HepG2 (cell line): ENCODE measurements around the gene CTNND2. TPM values are rescaled to one million over a fixed set of nuclear protein-coding genes. Genes with fewer than 3 reads are reported as not detected.

Experiments used
- ATAC-seq: fragments of 200-7000 bp; cut with Tn5 transposase; 3 replicates; pipeline ENCODE4 v1.9.1; 2020; ENCODE audit warnings: mild to moderate bottlenecking, moderate library complexity
- BruUV-seq: library from RNA; stranded (reverse); fragments of 400-500 nt; replicated peaks from 2 replicates; lab custom pipeline; 2021; lab: Mats Ljungman, UMichigan
- CTCF ChIA-PET: fragments of 300-600 bp; formaldehyde crosslinking; extraction: SDS; loops from one replicate; lab custom pipeline; 2021; ENCODE audit warnings: low total read pairs, inconsistent platforms, low intra/inter-chr PET ratio; lab: Yijun Ruan, JAX
- POLR2A ChIA-PET: fragments of 350-600 bp; sonication (Branson Sonifier 250); formaldehyde crosslinking; loops from one replicate; lab custom pipeline; 2020; ENCODE audit warnings: antibody characterized with exemption, inconsistent platforms; lab: Yijun Ruan, JAX
- DNase-seq: peaks from one replicate; pipeline ENCODE4 v3.0.0-alpha.2; 2015; ENCODE audit warnings: low spot score
- FAIRE-seq: peaks from 3 replicates; lab custom pipeline; 2011; peaks lifted over from hg19 to GRCh38; lab: Jason Lieb, UNC
- H2AFZ ChIP-seq: one replicate; pipeline ENCODE4 v1.6.1; 2011; ENCODE audit warnings: low read length, inconsistent platforms
- H3K27ac ChIP-seq: fragments of 300-600 bp; 3 replicates; pipeline ENCODE4 v1.8.0; 2011; ENCODE audit warnings: mixed run types, mild to moderate bottlenecking, mixed read lengths, low read length, inconsistent platforms; ENCODE audit not compliant: insufficient read depth; ENCODE audit errors: extremely low read length
- H3K27me3 ChIP-seq, 2 experiments: fragments of 200-600 bp in 1 of 2; 2 replicates in 1 of 2; 3 replicates in 1 of 2; pipeline versions ENCODE4 v1.6.0 to v1.8.0; 2011; ENCODE audit warnings: low read length in 2 of 2, mild to moderate bottlenecking in 2 of 2, moderate library complexity in 2 of 2, inconsistent platforms in 1 of 2; ENCODE audit not compliant: insufficient read depth in 2 of 2, control insufficient read depth in 1 of 2
- H3K36me3 ChIP-seq, 2 experiments: fragments of 200-600 bp in 1 of 2; replicated peaks in 1 of 2; 2 replicates in 1 of 2; 3 replicates in 1 of 2; pipeline versions ENCODE4 v1.5.1 to v1.8.0; 2011; ENCODE audit warnings: low read length in 2 of 2, inconsistent platforms in 1 of 2; ENCODE audit not compliant: insufficient read depth in 2 of 2, control insufficient read depth in 1 of 2
- H3K4me1 ChIP-seq: 2 replicates; pipeline ENCODE4 v1.5.1; 2012; ENCODE audit warnings: low read length, inconsistent platforms; ENCODE audit not compliant: insufficient read depth
- H3K4me2 ChIP-seq: 2 replicates; pipeline ENCODE4 v1.6.0; 2011; ENCODE audit warnings: low read depth, low read length, inconsistent platforms
- H3K4me3 ChIP-seq, 3 experiments: fragments of 200-600 bp in 1 of 3; sonication (generic), shearing (Covaris generic) in 1 of 3; replicated peaks in 1 of 3; 2 replicates each; pipeline ENCODE4 v1.5.1; 2011 to 2016; ENCODE audit warnings: low read length in 3 of 3, inconsistent platforms in 2 of 3, low read depth in 2 of 3, mild to moderate bottlenecking in 2 of 3, control low read depth in 1 of 3, mixed read lengths in 1 of 3; ENCODE audit not compliant: insufficient read depth in 1 of 3
- H3K79me2 ChIP-seq: one replicate; pipeline ENCODE4 v1.6.1; 2011; ENCODE audit warnings: low read length, inconsistent platforms; ENCODE audit not compliant: insufficient read depth
- H3K9ac ChIP-seq: 2 replicates; pipeline ENCODE4 v1.6.0; 2011; ENCODE audit warnings: mild to moderate bottlenecking, low read depth, low read length, inconsistent platforms; ENCODE audit not compliant: insufficient read depth
- H3K9me3 ChIP-seq: 2 replicates; pipeline ENCODE4 v1.5.1; 2012; ENCODE audit warnings: mild to moderate bottlenecking, low read length
- H4K20me1 ChIP-seq: 2 replicates; pipeline ENCODE4 v1.6.0; 2011; ENCODE audit warnings: inconsistent platforms, mild to moderate bottlenecking, low read length, moderate library complexity; ENCODE audit not compliant: insufficient read depth
- AHR ChIP-seq: IDR thresholded peaks from 2 replicates; pipeline ENCODE4 v1.6.1; 2018; ENCODE audit warnings: missing genetic modification reagents, missing compliant biosample characterization
- HOXA5 ChIP-seq: sonication (generic); formaldehyde crosslinking; IDR thresholded peaks from 2 replicates; pipeline ENCODE4 v1.4.0; 2020; ENCODE audit warnings: missing genetic modification reagents
- TAF1 ChIP-seq: sonication (generic); formaldehyde crosslinking; IDR thresholded peaks from 2 replicates; pipeline ENCODE4 v1.4.0; 2020; ENCODE audit warnings: missing genetic modification reagents
- TFDP2 ChIP-seq: sonication (generic); formaldehyde crosslinking; IDR thresholded peaks from 2 replicates; pipeline ENCODE4 v1.4.0; 2020; ENCODE audit warnings: missing genetic modification reagents
- ZKSCAN8 ChIP-seq: IDR thresholded peaks from 2 replicates; pipeline ENCODE4 v1.6.1; 2016; ENCODE audit warnings: borderline replicate concordance, missing genetic modification reagents, missing compliant biosample characterization
- ZNF160 ChIP-seq: sonication (generic); formaldehyde crosslinking; IDR thresholded peaks from 2 replicates; pipeline ENCODE4 v1.8.0; 2022; ENCODE audit warnings: mild to moderate bottlenecking, inconsistent platforms, missing genetic modification reagents
- ZNF253 ChIP-seq: sonication (generic); formaldehyde crosslinking; IDR thresholded peaks from 2 replicates; pipeline ENCODE4 v1.8.0; 2022; ENCODE audit warnings: mild to moderate bottlenecking, missing genetic modification reagents, borderline replicate concordance
- ZNF556 ChIP-seq: sonication (generic); formaldehyde crosslinking; IDR thresholded peaks from 2 replicates; pipeline ENCODE4 v1.4.0; 2020; ENCODE audit warnings: mild to moderate bottlenecking, missing genetic modification reagents, borderline replicate concordance
- WGBS: methylation state at CpG from one replicate; pipeline ENCODE4 v1.1.6; 2017; ENCODE audit warnings: low lambda C conversion rate; 5-methylcytosine and 5-hydroxymethylcytosine counted together
- in situ Hi-C: cut with HindIII; loops from 2 replicates; pipeline ENCODE4 v1.10.0; 2017; ENCODE audit warnings: low pct_unique_long_range_greater_than_20kb; ENCODE audit not compliant: extremely low pct_ligation_motif_present
- intact Hi-C: fragments of 100-400 bp; cut with micrococcal nuclease; formaldehyde crosslinking; loops from one replicate; pipeline ENCODE4 v1.10.0; 2022; ENCODE audit not compliant: unreplicated experiment
- polyA plus RNA-seq, 8 experiments: library from polyadenylated mRNA; depleted of rRNA in 3 of 8; stranded (reverse) in 7 of 8; unstranded in 1 of 8; fragments of >200 nt; fragmentation: Illumina TruSeq in 4 of 8; extraction: Trizol in 4 of 8; gene quantifications; 2 replicates each; pipeline versions ENCODE4 v1.2.1 to v1.2.3, GENCODE V29; 2011 to 2016; ENCODE audit warnings: low read depth in 4 of 8, missing spikeins in 1 of 8, mixed read lengths in 1 of 8; ENCODE audit not compliant: insufficient read depth in 1 of 8
- total RNA-seq, 5 experiments: library from RNA; depleted of rRNA; stranded (reverse); fragments of >200 nt; fragmentation: Illumina TruSeq; extraction: Trizol; gene quantifications; 2 replicates each; pipeline ENCODE4 v1.2.3, GENCODE V29; 2016; ENCODE audit warnings: low read depth in 1 of 5
- TF ChIP-seq, protein P1 (sequence below): sonication (generic); formaldehyde crosslinking; conservative IDR thresholded peaks from 2 replicates; pipeline ENCODE4 v1.8.0; 2022; ENCODE audit warnings: mild to moderate bottlenecking, moderate library complexity, missing genetic modification reagents
- TF ChIP-seq, protein P2 (sequence below): sonication (generic); formaldehyde crosslinking; IDR thresholded peaks from 2 replicates; pipeline ENCODE4 v1.4.0; 2020; ENCODE audit warnings: missing genetic modification reagents, borderline replicate concordance

Gene CTNND2
- total and polyA plus RNA-seq, 2 of the 13 experiments (the other 11 are each of a cell fraction or from before 2014, with no cell fraction given), result not detected

- Histone ChIP-seq H3K27me3 (no peaks in the 10 kb centered on the region; a peak in 2 of 5 replicates), H3K4me1 (no peaks in the 10 kb centered on the region), H3K4me3 (no peak overlapping the region), H3K79me2 (no peaks in the 10 kb centered on the region), H3K9me3 (no peaks in the 10 kb centered on the region), H3K4me2 (no peak overlapping the region), H3K9ac (no peak overlapping the region), H3K36me3 (no peaks in the 10 kb centered on the region)
- intact Hi-C loops, result no loop called here
- ATAC-seq (no peak), FAIRE-seq (no peak), DNase-seq (no peak)
- POLR2A ChIA-PET, result no interaction called here
- in situ Hi-C loops, result no loop called here
- BruUV-seq, result no TSS peak
- TF ChIP-seq, protein P1, sequence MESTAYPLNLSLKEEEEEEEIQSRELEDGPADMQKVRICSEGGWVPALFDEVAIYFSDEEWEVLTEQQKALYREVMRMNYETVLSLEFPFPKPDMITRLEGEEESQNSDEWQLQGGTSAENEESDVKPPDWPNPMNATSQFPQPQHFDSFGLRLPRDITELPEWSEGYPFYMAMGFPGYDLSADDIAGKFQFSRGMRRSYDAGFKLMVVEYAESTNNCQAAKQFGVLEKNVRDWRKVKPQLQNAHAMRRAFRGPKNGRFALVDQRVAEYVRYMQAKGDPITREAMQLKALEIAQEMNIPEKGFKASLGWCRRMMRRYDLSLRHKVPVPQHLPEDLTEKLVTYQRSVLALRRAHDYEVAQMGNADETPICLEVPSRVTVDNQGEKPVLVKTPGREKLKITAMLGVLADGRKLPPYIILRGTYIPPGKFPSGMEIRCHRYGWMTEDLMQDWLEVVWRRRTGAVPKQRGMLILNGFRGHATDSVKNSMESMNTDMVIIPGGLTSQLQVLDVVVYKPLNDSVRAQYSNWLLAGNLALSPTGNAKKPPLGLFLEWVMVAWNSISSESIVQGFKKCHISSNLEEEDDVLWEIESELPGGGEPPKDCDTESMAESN (CRISPR knock-in tag), result no peak
- TF ChIP-seq HOXA5 (CRISPR knock-in tag), result no peak
- no peak for TF ChIP-seq TFDP2 (CRISPR knock-in tag)
- TF ChIP-seq TAF1 (CRISPR knock-in tag), result no peak
- TF ChIP-seq ZKSCAN8 (CRISPR knock-in tag), result no peak
- no peak for TF ChIP-seq ZNF253
- no peak for TF ChIP-seq AHR (CRISPR knock-in tag)
- no peak for TF ChIP-seq ZNF160 (CRISPR knock-in tag)
- TF ChIP-seq, protein P2, sequence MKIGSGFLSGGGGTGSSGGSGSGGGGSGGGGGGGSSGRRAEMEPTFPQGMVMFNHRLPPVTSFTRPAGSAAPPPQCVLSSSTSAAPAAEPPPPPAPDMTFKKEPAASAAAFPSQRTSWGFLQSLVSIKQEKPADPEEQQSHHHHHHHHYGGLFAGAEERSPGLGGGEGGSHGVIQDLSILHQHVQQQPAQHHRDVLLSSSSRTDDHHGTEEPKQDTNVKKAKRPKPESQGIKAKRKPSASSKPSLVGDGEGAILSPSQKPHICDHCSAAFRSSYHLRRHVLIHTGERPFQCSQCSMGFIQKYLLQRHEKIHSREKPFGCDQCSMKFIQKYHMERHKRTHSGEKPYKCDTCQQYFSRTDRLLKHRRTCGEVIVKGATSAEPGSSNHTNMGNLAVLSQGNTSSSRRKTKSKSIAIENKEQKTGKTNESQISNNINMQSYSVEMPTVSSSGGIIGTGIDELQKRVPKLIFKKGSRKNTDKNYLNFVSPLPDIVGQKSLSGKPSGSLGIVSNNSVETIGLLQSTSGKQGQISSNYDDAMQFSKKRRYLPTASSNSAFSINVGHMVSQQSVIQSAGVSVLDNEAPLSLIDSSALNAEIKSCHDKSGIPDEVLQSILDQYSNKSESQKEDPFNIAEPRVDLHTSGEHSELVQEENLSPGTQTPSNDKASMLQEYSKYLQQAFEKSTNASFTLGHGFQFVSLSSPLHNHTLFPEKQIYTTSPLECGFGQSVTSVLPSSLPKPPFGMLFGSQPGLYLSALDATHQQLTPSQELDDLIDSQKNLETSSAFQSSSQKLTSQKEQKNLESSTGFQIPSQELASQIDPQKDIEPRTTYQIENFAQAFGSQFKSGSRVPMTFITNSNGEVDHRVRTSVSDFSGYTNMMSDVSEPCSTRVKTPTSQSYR (CRISPR knock-in tag), result no peak
- TF ChIP-seq ZNF556 (CRISPR knock-in tag), result no peak
- TF ChIP-seq, all 625 proteins: peak for 0
- Histone ChIP-seq H4K20me1 (no peaks in the 10 kb centered on the region), H3K27ac (no peak overlapping the region), H2AFZ (no peak overlapping the region)
- CTCF ChIA-PET, result no interaction called here
- WGBS, result 8% methylated on average over 4 of the region's 4 CpGs
These were observed 372.3 kb downstream of the CTNND2 start for GRCh38 chr5:11531811-11532555.
